ENCODE results near the gene ALDH3B1. TPM values are rescaled to one million over a fixed set of nuclear protein-coding genes. Genes with fewer than 3 reads are reported as not detected.
"Not testable (repeated sequence)": the region's sequence is repeated elsewhere in the genome, so short reads cannot be mapped to it uniquely, and the experiment has no call there.

Gene ALDH3B1
- total and polyA plus RNA-seq, 4 donors, result 1.6 to 7.1 (median 3.4) TPM

DNA sequence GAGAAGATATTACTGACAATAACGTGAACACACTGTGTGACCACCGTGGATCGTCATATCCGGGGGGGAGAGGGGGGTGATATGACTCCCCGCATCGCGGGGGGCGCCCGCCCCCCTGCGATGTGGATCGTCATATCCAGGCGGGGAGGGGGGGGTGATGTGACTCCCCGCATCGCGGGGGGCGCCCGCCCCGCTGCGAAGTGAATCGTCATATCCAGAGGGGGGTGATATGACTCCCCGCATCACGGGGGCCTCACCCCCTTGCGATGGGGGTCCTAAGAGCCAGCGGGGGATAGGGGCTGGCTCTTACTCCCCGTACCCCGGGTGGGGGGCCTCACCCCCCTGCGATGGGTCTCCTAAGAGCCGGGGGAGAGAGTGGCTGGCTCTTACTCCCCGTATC is 26.2 kb upstream of the ALDH3B1 start:
- H3K9ac ChIP-seq (ENCODE audit: low read depth in 1 of 2, low read length in 2 of 2), result no peak overlapping the region
- H3K27ac ChIP-seq (ENCODE audit: low read depth in 1 of 2, low read length in 2 of 2), result no peak overlapping the region
- no peaks in the 10 kb centered on the region for H3K27me3 ChIP-seq (ENCODE audit: control insufficient read depth in 4 of 4, insufficient read depth in 4 of 4, low read length in 3 of 4)
- no peaks in the 10 kb centered on the region for H3K9me3 ChIP-seq (ENCODE audit: control insufficient read depth in 4 of 4, low read length in 3 of 4)
- TF ChIP-seq YY1 (IDR thresholded peaks at IDR 0.05) (no peak), HNF4A (conservative IDR thresholded peaks at IDR 0.05) (no peak), HNF4G (IDR thresholded peaks at IDR 0.05) (no peak), EGR1 (IDR thresholded peaks at IDR 0.05; ENCODE audit: low read depth in 2 of 2) (no peak), TAF1 (conservative IDR thresholded peaks at IDR 0.05) (no peak), NR2F2 (IDR thresholded peaks at IDR 0.05) (no peak), GABPA (IDR thresholded peaks at IDR 0.05 in 1 of 2, conservative IDR thresholded peaks at IDR 0.05 in 1 of 2) (no peak), FOXA1 (IDR thresholded peaks at IDR 0.05) (no peak)
- TF ChIP-seq, protein P1, sequence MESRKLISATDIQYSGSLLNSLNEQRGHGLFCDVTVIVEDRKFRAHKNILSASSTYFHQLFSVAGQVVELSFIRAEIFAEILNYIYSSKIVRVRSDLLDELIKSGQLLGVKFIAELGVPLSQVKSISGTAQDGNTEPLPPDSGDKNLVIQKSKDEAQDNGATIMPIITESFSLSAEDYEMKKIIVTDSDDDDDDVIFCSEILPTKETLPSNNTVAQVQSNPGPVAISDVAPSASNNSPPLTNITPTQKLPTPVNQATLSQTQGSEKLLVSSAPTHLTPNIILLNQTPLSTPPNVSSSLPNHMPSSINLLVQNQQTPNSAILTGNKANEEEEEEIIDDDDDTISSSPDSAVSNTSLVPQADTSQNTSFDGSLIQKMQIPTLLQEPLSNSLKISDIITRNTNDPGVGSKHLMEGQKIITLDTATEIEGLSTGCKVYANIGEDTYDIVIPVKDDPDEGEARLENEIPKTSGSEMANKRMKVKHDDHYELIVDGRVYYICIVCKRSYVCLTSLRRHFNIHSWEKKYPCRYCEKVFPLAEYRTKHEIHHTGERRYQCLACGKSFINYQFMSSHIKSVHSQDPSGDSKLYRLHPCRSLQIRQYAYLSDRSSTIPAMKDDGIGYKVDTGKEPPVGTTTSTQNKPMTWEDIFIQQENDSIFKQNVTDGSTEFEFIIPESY (IDR thresholded peaks at IDR 0.05), result no peak
- TF ChIP-seq, protein P2, sequence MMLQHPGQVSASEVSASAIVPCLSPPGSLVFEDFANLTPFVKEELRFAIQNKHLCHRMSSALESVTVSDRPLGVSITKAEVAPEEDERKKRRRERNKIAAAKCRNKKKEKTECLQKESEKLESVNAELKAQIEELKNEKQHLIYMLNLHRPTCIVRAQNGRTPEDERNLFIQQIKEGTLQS (IDR thresholded peaks at IDR 0.05), result no peak
- TF ChIP-seq, protein P3, sequence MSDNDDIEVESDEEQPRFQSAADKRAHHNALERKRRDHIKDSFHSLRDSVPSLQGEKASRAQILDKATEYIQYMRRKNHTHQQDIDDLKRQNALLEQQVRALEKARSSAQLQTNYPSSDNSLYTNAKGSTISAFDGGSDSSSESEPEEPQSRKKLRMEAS (IDR thresholded peaks at IDR 0.05), result no peak
- no peaks in the 10 kb centered on the region for H3K36me3 ChIP-seq (ENCODE audit: control insufficient read depth in 4 of 4, insufficient read depth in 3 of 4, low read depth in 1 of 4, low read length in 3 of 4)
- no peak overlapping the region for H3K4me3 ChIP-seq (ENCODE audit: low read depth in 1 of 3, low read length in 3 of 3)
- no peak for DNase-seq (ENCODE audit: low spot score)
- WGBS, result 80% methylated on average over 29 of the region's 29 CpGs
- no peaks in the 10 kb centered on the region for H3K4me1 ChIP-seq (ENCODE audit: control insufficient read depth in 4 of 4, insufficient read depth in 4 of 4, low read length in 3 of 4)

DNA sequence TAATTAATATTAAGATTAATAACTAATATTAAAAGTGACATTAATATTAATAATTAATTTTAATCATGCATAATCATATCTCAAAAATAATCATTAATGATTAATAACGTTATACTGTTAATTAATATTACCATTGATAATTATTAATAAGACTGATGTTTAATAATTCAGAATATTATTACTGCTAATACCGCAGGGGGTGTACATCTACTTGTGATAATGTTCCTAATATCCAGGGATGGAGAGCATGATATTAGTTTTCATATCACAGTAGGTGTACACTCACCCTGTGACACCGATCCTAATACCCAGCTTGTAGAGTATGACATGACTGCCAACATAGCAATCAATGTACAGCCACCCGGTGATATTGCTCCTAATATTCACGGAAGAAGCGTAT is 24.8 kb upstream of the ALDH3B1 start:
- WGBS, result 83% methylated on average over 6 of the region's 6 CpGs
- not testable (repeated sequence) for H3K9me3 ChIP-seq (ENCODE audit: control insufficient read depth in 4 of 4, low read length in 3 of 4); H3K4me3 ChIP-seq (ENCODE audit: low read depth in 1 of 3, low read length in 3 of 3); DNase-seq (ENCODE audit: low spot score); H3K27me3 ChIP-seq (ENCODE audit: control insufficient read depth in 4 of 4, insufficient read depth in 4 of 4, low read length in 3 of 4); H3K9ac ChIP-seq (ENCODE audit: low read depth in 1 of 2, low read length in 2 of 2); H3K36me3 ChIP-seq (ENCODE audit: control insufficient read depth in 4 of 4, insufficient read depth in 3 of 4, low read depth in 1 of 4, low read length in 3 of 4); H3K4me1 ChIP-seq (ENCODE audit: control insufficient read depth in 4 of 4, insufficient read depth in 4 of 4, low read length in 3 of 4); H3K27ac ChIP-seq (ENCODE audit: low read depth in 1 of 2, low read length in 2 of 2)

DNA sequence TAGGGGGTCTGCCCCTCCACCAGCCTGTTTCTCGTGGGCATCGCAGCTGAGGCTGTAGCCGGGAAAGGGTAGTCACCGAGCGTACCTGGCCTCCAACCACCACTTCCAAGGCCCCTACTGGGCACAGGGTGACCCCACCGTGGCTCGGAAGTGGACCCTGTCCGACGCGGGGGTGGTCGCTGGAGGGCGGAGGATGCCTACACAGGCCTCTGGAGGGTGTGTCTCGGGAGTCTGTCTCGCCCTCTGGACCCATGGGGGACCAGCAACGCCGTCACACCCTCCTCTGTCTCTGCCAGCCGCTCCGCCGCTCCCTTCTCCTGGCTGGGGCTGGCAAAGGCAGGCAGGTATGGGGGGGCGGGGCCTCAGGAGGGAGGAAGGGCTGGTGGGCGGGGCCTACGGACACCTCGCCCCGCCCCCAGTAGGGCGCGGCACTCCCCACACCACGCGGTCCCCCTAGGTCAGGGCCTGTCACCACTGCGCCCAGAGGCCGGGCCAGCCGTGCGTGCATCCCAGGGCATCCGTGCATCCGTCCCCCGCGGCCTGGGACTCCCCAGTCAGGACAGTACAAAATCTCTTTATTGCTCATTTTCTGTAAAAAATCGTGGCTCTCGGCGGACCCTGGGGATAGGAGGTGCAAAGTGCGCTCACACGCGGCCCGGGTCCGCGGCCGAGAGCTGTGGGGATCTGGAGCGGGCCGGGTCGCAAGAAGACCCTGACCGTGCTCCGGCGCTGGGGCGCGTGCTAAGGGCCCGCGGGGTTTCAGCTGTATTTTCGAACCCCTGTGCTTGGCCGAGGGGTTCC is 19.4 kb upstream of the ALDH3B1 start:
- H3K4me3 ChIP-seq (ENCODE audit: low read depth in 1 of 3, low read length in 3 of 3); H3K9me3 ChIP-seq (ENCODE audit: control insufficient read depth in 4 of 4, low read length in 3 of 4); H3K9ac ChIP-seq (ENCODE audit: low read depth in 1 of 2, low read length in 2 of 2); H3K27me3 ChIP-seq (ENCODE audit: control insufficient read depth in 4 of 4, insufficient read depth in 4 of 4, low read length in 3 of 4); H3K36me3 ChIP-seq (ENCODE audit: control insufficient read depth in 4 of 4, insufficient read depth in 3 of 4, low read depth in 1 of 4, low read length in 3 of 4); H3K27ac ChIP-seq (ENCODE audit: low read depth in 1 of 2, low read length in 2 of 2); H3K4me1 ChIP-seq (ENCODE audit: control insufficient read depth in 4 of 4, insufficient read depth in 4 of 4, low read length in 3 of 4): not testable (repeated sequence)
- DNase-seq (ENCODE audit: low spot score), result peak; percentile 38
- WGBS, result 22% methylated on average over 52 of the region's 58 CpGs

DNA sequence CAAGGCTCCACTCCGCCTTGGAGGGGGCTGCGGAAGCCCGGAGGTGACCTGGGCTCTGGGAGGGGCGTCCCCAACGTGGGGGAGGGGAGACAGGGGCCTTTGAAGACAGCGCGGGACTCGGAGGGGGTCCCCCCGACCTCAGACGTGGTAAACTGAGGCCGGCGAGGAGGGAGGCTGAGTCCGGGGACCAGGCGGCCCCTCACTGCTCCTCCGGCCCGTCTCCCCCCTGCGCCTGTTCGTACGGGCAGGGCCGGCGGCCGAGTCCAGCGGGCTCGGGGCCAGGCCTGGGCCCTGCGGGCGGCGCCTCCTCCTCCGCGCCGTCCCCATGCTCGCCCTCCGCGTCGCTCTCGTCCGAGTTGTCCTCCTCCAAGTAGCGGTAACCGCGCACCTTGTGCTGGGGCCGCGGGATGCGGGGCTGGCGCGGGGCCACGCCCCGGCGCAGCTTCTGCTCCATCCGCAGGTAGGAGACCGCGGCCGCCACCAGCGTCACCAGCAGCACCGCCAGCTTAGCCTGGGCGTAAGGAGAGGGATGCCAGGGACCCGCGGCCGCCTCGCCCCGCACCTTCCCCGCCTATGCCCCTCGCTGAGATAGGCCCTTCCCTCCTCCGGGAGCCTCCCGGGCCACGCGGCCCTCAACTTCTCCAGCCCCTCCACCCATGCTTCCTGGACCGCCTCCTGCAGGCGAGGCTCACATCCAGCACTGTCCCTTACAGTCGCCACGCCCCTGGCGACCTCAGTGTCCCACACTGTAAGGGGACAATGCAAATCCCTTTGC is 18.6 kb upstream of the ALDH3B1 start:
- DNase-seq (ENCODE audit: low spot score); H3K9me3 ChIP-seq (ENCODE audit: control insufficient read depth in 4 of 4, low read length in 3 of 4); H3K27me3 ChIP-seq (ENCODE audit: control insufficient read depth in 4 of 4, insufficient read depth in 4 of 4, low read length in 3 of 4); H3K36me3 ChIP-seq (ENCODE audit: control insufficient read depth in 4 of 4, insufficient read depth in 3 of 4, low read depth in 1 of 4, low read length in 3 of 4); H3K9ac ChIP-seq (ENCODE audit: low read depth in 1 of 2, low read length in 2 of 2); H3K4me3 ChIP-seq (ENCODE audit: low read depth in 1 of 3, low read length in 3 of 3); H3K27ac ChIP-seq (ENCODE audit: low read depth in 1 of 2, low read length in 2 of 2); H3K4me1 ChIP-seq (ENCODE audit: control insufficient read depth in 4 of 4, insufficient read depth in 4 of 4, low read length in 3 of 4): not testable (repeated sequence)
- WGBS, result 34% methylated on average over 69 of the region's 70 CpGs
